ENCODE results near the gene KCNQ4. TPM values are rescaled to one million over a fixed set of nuclear protein-coding genes. Genes with fewer than 3 reads are reported as not detected.

Gene KCNQ4
- total and polyA plus RNA-seq, 2 of the 8 experiments (the other 6 are each of a cell fraction or from before 2014, with no cell fraction given), result 2.2 to 3.9 TPM

DNA sequence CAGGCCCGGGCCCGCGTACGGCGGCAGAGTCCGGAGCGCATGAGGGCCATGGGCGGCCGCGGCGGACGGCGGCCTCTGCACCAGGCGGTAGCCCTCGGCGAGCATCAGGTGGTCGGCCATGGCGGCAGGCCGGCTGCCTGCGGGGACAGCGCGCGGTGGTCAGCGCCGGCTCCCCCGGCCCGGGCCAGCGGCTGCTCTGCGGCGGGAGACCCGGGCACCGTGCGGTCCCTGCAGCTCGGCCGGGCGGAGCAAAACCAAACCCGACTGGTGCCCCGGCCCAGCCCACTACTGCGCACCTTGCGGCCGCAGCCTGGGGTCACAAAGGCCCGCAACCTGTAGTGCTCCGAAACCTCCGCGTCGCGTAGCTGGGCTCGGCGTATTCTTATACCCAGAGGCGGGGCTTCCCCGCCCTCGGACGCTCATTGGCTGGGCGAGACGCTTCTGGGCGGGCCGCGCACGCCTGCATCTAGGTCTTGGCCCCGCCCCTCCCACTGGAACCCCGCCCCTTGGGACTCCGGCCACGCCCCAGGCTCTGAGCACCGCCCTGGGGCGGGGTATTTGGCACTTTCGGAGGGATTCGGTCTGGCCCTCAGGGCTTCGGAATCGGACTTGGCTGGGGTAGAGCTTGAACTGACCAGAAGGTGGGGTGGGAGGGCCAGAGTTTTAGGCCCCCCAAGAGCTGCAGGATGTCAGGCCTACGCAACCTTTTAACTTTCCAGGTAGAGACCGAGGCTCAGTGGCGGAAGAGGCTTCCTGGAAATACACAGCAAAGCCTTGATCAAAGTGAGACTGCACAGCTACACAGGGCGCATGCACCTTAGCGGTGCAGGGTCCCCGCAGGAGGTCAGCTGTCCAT, 78.6 kb downstream of the KCNQ4 start, which contains the start of gene CITED4 (continued):
- TF ChIP-seq, protein P1, sequence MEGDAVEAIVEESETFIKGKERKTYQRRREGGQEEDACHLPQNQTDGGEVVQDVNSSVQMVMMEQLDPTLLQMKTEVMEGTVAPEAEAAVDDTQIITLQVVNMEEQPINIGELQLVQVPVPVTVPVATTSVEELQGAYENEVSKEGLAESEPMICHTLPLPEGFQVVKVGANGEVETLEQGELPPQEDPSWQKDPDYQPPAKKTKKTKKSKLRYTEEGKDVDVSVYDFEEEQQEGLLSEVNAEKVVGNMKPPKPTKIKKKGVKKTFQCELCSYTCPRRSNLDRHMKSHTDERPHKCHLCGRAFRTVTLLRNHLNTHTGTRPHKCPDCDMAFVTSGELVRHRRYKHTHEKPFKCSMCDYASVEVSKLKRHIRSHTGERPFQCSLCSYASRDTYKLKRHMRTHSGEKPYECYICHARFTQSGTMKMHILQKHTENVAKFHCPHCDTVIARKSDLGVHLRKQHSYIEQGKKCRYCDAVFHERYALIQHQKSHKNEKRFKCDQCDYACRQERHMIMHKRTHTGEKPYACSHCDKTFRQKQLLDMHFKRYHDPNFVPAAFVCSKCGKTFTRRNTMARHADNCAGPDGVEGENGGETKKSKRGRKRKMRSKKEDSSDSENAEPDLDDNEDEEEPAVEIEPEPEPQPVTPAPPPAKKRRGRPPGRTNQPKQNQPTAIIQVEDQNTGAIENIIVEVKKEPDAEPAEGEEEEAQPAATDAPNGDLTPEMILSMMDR (IDR thresholded peaks at IDR 0.05; ENCODE audit: control extremely low read depth in 1 of 3, insufficient read depth in 1 of 3, low read depth in 1 of 3, low read length in 3 of 3), result peak; percentile 46 to 64 (median 58)
- TF ChIP-seq, protein P2, sequence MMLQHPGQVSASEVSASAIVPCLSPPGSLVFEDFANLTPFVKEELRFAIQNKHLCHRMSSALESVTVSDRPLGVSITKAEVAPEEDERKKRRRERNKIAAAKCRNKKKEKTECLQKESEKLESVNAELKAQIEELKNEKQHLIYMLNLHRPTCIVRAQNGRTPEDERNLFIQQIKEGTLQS (IDR thresholded peaks at IDR 0.05; ENCODE audit: insufficient read depth, low read depth, low read length), result no peak
- TF ChIP-seq CHD1 (IDR thresholded peaks at IDR 0.05; ENCODE audit: low read depth, low read length) (no peak), SP1 (IDR thresholded peaks at IDR 0.05; ENCODE audit: low read depth, low read length) (peak; percentile 78), HDAC6 (IDR thresholded peaks at IDR 0.05; ENCODE audit: low read depth, low read length) (no peak), BRCA1 (IDR thresholded peaks at IDR 0.05; ENCODE audit: low read depth, low read length) (no peak), SIRT6 (IDR thresholded peaks at IDR 0.05; ENCODE audit: low read length) (no peak), RNF2 (IDR thresholded peaks at IDR 0.05; ENCODE audit: borderline replicate concordance, low read depth, low read length, missing control alignments, poor library complexity, severe bottlenecking) (no peak), JUND (IDR thresholded peaks at IDR 0.05; ENCODE audit: low read length) (no peak), CHD2 (IDR thresholded peaks at IDR 0.05; ENCODE audit: low read length) (no peak), YY1 (IDR thresholded peaks at IDR 0.05; ENCODE audit: low read depth, low read length) (peak; percentile 31; the same call in 1 of the 2 replicates), TEAD4 (IDR thresholded peaks at IDR 0.05; ENCODE audit: low read depth, low read length) (no peak), CTBP2 (IDR thresholded peaks at IDR 0.05; ENCODE audit: borderline replicate concordance, insufficient read depth, insufficient read length, low read length) (no peak), NANOG (IDR thresholded peaks at IDR 0.05; ENCODE audit: insufficient read depth, low read depth, low read length, poor library complexity, severe bottlenecking) (no peak), HDAC2 (IDR thresholded peaks at IDR 0.05; ENCODE audit: borderline replicate concordance in 1 of 2, low read depth in 2 of 2, low read length in 2 of 2) (no peak), POLR2A (IDR thresholded peaks at IDR 0.05; ENCODE audit: control extremely low read depth in 1 of 2, low read depth in 2 of 2, low read length in 2 of 2) (peak; percentile 97 to 98), KDM1A (IDR thresholded peaks at IDR 0.05; ENCODE audit: borderline replicate concordance, low read length) (no peak), GABPA (IDR thresholded peaks at IDR 0.05; ENCODE audit: borderline replicate concordance, insufficient read depth, low read length) (0 out of 2 replicates have a peak, but pooled peaks have one; percentile 29)
- TF ChIP-seq, protein P3, sequence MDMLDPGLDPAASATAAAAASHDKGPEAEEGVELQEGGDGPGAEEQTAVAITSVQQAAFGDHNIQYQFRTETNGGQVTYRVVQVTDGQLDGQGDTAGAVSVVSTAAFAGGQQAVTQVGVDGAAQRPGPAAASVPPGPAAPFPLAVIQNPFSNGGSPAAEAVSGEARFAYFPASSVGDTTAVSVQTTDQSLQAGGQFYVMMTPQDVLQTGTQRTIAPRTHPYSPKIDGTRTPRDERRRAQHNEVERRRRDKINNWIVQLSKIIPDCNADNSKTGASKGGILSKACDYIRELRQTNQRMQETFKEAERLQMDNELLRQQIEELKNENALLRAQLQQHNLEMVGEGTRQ (IDR thresholded peaks at IDR 0.05; ENCODE audit: low read length), result no peak
